ENCODE data around the gene SLC4A11.

DNA sequence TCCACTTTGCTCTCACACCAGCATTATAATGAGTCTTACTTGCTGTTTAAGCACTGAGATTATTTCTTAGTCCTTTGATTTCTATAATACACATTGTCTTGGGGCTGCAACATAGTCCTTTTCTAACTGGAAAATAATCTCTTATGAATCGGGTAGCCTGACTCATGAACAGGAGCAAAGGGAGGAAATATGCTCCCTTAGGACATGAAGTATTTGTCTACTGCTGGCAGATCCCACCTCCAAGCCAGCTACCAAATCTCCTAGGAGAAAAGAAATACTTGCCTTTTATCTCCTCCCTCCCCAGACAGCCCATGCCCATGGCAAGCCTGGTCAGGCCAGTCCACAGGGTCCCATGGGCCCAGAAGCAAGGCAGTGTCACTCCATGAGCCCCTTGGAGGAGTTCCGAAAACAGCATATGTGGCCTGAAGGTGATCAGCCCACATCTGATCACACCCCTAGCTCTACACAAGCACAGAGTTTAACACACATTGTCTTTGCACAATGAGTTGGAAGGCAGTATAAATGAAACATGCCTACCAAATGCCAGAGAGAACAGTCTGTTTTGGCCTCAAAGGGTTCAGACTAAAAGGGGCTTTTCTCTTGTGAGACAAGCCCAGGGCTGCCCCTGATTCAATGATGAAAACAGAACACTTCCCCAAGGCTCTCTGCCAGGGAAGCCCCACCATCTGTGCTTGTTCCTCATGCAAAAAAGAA lies 37.1 kb upstream of the SLC4A11 start:
- no peak for TF ChIP-seq POLR2A (IDR thresholded peaks at IDR 0.05; ENCODE audit: low read depth, low read length)
- TF ChIP-seq POLR2AphosphoS5 (IDR thresholded peaks at IDR 0.05; ENCODE audit: low read depth, low read length): no peak
- TF ChIP-seq TAF1 (IDR thresholded peaks at IDR 0.05; ENCODE audit: low read depth, low read length): no peak
